OCI-LY7 (cell line): Measurements from ENCODE around the gene WDR49. TPM values are rescaled to one million over a fixed set of nuclear protein-coding genes. Genes with fewer than 3 reads are reported as not detected.

Experiments
- BruUV-seq: library from RNA; stranded (reverse); fragments of 400-500 nt; replicated peaks from 2 replicates; lab custom pipeline; 2021; lab: Mats Ljungman, UMichigan
- CTCF ChIA-PET: fragments of 300-600 bp; sonication (Branson Sonifier 250); formaldehyde crosslinking; loops from one replicate; lab custom pipeline; 2022; ENCODE audit warnings: antibody characterized with exemption; ENCODE audit not compliant: unreplicated experiment; lab: Charles Lee
- POLR2A ChIA-PET: fragments of 300-600 bp; sonication (Branson Sonifier 250); formaldehyde crosslinking; loops from one replicate; lab custom pipeline; 2022; ENCODE audit warnings: antibody characterized with exemption; lab: Charles Lee
- DNase-seq: peaks from one replicate; pipeline ENCODE4 v3.0.0-alpha.2; 2015; ENCODE audit warnings: low spot score
- H2AFZ ChIP-seq: fragments of 200-600 bp; sonication (generic), shearing (Covaris generic); 2 replicates; pipeline ENCODE4 v1.6.1; 2014; ENCODE audit warnings: mild to moderate bottlenecking, antibody characterized with exemption, low read length, moderate library complexity
- H3K27ac ChIP-seq: fragments of 200-600 bp; sonication (generic); 2 replicates; pipeline ENCODE4 v1.5.1; 2014; ENCODE audit warnings: mixed run types, low read depth, mild to moderate bottlenecking, moderate library complexity, low read length, inconsistent platforms; ENCODE audit not compliant: poor library complexity, severe bottlenecking
- H3K36me3 ChIP-seq: fragments of 200-600 bp; sonication (generic); 2 replicates; pipeline ENCODE4 v1.6.1; 2014; ENCODE audit warnings: mild to moderate bottlenecking, antibody characterized with exemption, low read length, moderate library complexity, mixed read lengths; ENCODE audit not compliant: insufficient read depth
- H3K4me1 ChIP-seq: fragments of 200-600 bp; sonication (generic); 2 replicates; pipeline ENCODE4 v1.5.1; 2014; ENCODE audit warnings: mild to moderate bottlenecking, low read length; ENCODE audit not compliant: insufficient read depth, poor library complexity, severe bottlenecking
- H3K4me2 ChIP-seq: fragments of 200-600 bp; sonication (generic); 2 replicates; pipeline ENCODE4 v1.6.1; 2014; ENCODE audit warnings: mild to moderate bottlenecking, low read length
- H3K4me3 ChIP-seq: fragments of 200-600 bp; sonication (generic); 2 replicates; pipeline ENCODE4 v1.5.1; 2014; ENCODE audit warnings: mild to moderate bottlenecking, low read depth, low read length; ENCODE audit not compliant: poor library complexity, severe bottlenecking
- H3K79me2 ChIP-seq: fragments of 200-600 bp; sonication (generic); 2 replicates; pipeline ENCODE4 v1.6.1; 2016; ENCODE audit warnings: low read depth, mild to moderate bottlenecking, low read length, moderate library complexity, mixed read lengths; ENCODE audit not compliant: insufficient read depth
- H3K9me2 ChIP-seq: fragments of 200-600 bp; sonication (generic); 2 replicates; pipeline ENCODE4 v1.6.1; 2016; ENCODE audit warnings: mild to moderate bottlenecking, low read length, mixed read lengths; ENCODE audit not compliant: insufficient read depth
- H3K9me3 ChIP-seq: fragments of 200-600 bp; sonication (generic); 2 replicates; pipeline ENCODE4 v1.6.1; 2014; ENCODE audit warnings: mild to moderate bottlenecking, mixed run types, low read length, mixed read lengths
- H4K20me1 ChIP-seq: fragments of 200-600 bp; sonication (generic); 2 replicates; pipeline ENCODE4 v1.6.1; 2014; ENCODE audit warnings: mild to moderate bottlenecking, antibody characterized with exemption, low read length, moderate library complexity, mixed read lengths; ENCODE audit not compliant: insufficient read depth
- EZH2phosphoT487 ChIP-seq: fragments of 200-600 bp; sonication (generic); IDR thresholded peaks from 2 replicates; pipeline ENCODE4 v1.6.1; 2018; ENCODE audit warnings: low read depth, borderline replicate concordance, mild to moderate bottlenecking, mixed run types, antibody characterized with exemption, low read length, moderate library complexity, mixed read lengths
- intact Hi-C: fragments of 100-400 bp; cut with micrococcal nuclease; formaldehyde crosslinking; loops from one replicate; pipeline ENCODE4 v1.10.0; 2022; ENCODE audit not compliant: unreplicated experiment
- total RNA-seq, 2 experiments: library from RNA; depleted of rRNA in 1 of 2; stranded (reverse); fragments of >200 nt in 1 of 2; shearing (Covaris generic) in 1 of 2; gene quantifications; 2 replicates each; pipeline ENCODE4 v1.2.3, GENCODE V29; 2014 to 2022
- TF ChIP-seq, protein P1 (sequence below): fragments of 200-600 bp; sonication (generic); conservative IDR thresholded peaks from 2 replicates; pipeline ENCODE4 v1.5.1; 2014; ENCODE audit warnings: mild to moderate bottlenecking, antibody characterized with exemption, low read length, moderate library complexity, mixed read lengths

Gene WDR49
- total RNA-seq, 2 experiments from 2014 or later, result not detected

DNA sequence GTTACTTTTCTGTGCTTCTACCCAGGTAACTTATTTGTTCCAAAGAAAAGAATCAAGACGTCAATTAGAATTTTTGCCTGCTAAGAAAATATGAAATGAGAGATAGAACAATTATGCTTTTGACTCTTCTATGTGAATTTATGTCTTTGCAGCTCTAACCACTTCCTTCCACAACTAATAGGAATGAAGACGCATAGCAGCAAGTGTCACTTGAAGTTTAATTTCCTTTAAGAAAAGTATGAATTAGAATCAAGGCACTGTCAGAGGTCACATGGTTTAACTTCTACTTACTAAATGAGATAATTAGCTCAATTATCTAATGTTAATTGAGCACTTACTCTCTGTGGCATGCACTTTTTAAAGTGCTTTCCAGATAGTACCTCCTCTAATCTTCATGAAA is 3.3 kb downstream of the WDR49 start:
- CTCF ChIA-PET, result no interaction called here

DNA sequence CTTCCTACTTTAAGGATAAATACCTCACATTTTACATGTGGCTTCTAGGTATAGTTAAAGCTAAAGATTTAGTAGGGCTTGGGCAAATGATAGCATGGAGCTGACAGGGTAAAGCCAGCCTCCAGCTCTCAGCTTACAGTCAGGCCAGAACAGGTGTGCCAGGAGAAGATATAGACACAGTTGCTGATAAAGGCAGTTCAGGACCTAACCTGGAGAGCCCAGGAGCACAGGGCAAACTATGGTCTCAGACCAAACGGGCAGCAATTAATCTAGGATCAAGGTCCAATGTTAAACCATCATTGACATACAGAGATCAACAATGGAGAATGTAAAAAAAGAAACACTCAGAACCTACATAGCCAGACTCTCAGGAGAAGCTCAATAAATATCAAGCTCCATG is 4.0 kb downstream of the WDR49 start:
- no TSS peak for BruUV-seq
- H3K9me3 ChIP-seq, result no peaks in the 10 kb centered on the region
- no peaks in the 10 kb centered on the region for H3K9me2 ChIP-seq
- TF ChIP-seq, protein P1, sequence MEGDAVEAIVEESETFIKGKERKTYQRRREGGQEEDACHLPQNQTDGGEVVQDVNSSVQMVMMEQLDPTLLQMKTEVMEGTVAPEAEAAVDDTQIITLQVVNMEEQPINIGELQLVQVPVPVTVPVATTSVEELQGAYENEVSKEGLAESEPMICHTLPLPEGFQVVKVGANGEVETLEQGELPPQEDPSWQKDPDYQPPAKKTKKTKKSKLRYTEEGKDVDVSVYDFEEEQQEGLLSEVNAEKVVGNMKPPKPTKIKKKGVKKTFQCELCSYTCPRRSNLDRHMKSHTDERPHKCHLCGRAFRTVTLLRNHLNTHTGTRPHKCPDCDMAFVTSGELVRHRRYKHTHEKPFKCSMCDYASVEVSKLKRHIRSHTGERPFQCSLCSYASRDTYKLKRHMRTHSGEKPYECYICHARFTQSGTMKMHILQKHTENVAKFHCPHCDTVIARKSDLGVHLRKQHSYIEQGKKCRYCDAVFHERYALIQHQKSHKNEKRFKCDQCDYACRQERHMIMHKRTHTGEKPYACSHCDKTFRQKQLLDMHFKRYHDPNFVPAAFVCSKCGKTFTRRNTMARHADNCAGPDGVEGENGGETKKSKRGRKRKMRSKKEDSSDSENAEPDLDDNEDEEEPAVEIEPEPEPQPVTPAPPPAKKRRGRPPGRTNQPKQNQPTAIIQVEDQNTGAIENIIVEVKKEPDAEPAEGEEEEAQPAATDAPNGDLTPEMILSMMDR, result no peak
- no peak for TF ChIP-seq EZH2phosphoT487
- no peak for DNase-seq
- POLR2A ChIA-PET, result interaction anchor here (0.6 to 2.5 kb wide), 3 partner anchors 17 to 24 kb away, joined by 3 to 9 read pairs (median 3); no protein-coding TSS in a partner anchor
- H3K4me1 ChIP-seq, result peaks cover 20% of the 10 kb centered on the region
- intact Hi-C loops, result no loop called here
- no peaks in the 10 kb centered on the region for H3K79me2 ChIP-seq
- no peak overlapping the region; the same call in 1 of the 2 replicates for H2AFZ ChIP-seq
- H3K4me2 ChIP-seq, result no peak overlapping the region
- H3K36me3 ChIP-seq, result no peaks in the 10 kb centered on the region
- CTCF ChIA-PET, result no interaction called here
- H4K20me1 ChIP-seq, result no peaks in the 10 kb centered on the region
- H3K4me3 ChIP-seq, result no peak overlapping the region
- H3K27ac ChIP-seq, result no peak overlapping the region

More for the DNA sequence above, 3.3 kb downstream of the WDR49 start:
- no peaks in the 10 kb centered on the region for H3K9me3 ChIP-seq
- intact Hi-C loops, result no loop called here
- H3K4me3 ChIP-seq, result no peak overlapping the region
- H4K20me1 ChIP-seq, result no peaks in the 10 kb centered on the region
- POLR2A ChIA-PET, result interaction anchor here (0.6 to 2.5 kb wide), 4 partner anchors 18 to 90 kb away, joined by 3 to 9 read pairs (median 3); no protein-coding TSS in a partner anchor
- TF ChIP-seq EZH2phosphoT487, result no peak
- TF ChIP-seq, protein P1, result no peak
- no peak for DNase-seq
- H3K27ac ChIP-seq, result no peak overlapping the region
- H3K79me2 ChIP-seq, result no peaks in the 10 kb centered on the region
- H3K9me2 ChIP-seq, result no peaks in the 10 kb centered on the region
- H3K4me1 ChIP-seq, result peaks cover 20% of the 10 kb centered on the region
- no peak overlapping the region for H3K4me2 ChIP-seq
- BruUV-seq, result no TSS peak
- no peaks in the 10 kb centered on the region for H3K36me3 ChIP-seq
- H2AFZ ChIP-seq, result peak overlapping the region; percentile 63; the same call in 1 of the 2 replicates

DNA sequence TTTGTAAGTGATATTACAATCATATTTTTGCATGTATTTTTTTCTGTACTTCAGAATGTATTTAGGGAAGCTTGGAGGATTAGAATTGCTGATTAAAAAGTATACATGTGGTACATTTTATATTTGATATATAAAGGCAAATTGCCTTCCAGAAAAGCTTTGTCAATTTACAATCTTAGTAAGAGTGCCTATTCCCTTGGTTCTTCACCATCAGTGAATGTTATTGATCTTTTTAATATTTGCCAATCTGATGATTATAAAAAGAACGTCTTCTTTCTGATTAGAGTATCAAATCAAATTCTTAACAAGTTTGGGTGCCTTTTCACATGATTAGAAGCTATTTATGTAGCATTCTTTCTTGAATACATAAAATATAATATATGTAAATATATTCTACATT is 9.1 kb downstream of the WDR49 start:
- Histone ChIP-seq H3K27ac (no peak overlapping the region), H4K20me1 (no peaks in the 10 kb centered on the region), H3K79me2 (no peaks in the 10 kb centered on the region), H3K9me2 (no peaks in the 10 kb centered on the region), H3K4me2 (no peak overlapping the region), H3K36me3 (no peaks in the 10 kb centered on the region), H3K9me3 (peaks cover 8% of the 10 kb centered on the region; the same call in 1 of the 2 replicates), H3K4me3 (no peak overlapping the region), H3K4me1 (no peaks in the 10 kb centered on the region), H2AFZ (no peak overlapping the region)
- POLR2A ChIA-PET, result interaction anchor here (0.6 to 0.7 kb wide), 2 partner anchors 10 to 284 kb away, joined by 3 to 5 read pairs; no protein-coding TSS in a partner anchor
- no peak for TF ChIP-seq EZH2phosphoT487
- TF ChIP-seq, protein P1, result no peak
- no peak for DNase-seq
- intact Hi-C loops, result no loop called here
- no TSS peak for BruUV-seq
- CTCF ChIA-PET, result no interaction called here
